ENCODE data around the gene C1orf87.

The C1orf87 gene

DNA sequence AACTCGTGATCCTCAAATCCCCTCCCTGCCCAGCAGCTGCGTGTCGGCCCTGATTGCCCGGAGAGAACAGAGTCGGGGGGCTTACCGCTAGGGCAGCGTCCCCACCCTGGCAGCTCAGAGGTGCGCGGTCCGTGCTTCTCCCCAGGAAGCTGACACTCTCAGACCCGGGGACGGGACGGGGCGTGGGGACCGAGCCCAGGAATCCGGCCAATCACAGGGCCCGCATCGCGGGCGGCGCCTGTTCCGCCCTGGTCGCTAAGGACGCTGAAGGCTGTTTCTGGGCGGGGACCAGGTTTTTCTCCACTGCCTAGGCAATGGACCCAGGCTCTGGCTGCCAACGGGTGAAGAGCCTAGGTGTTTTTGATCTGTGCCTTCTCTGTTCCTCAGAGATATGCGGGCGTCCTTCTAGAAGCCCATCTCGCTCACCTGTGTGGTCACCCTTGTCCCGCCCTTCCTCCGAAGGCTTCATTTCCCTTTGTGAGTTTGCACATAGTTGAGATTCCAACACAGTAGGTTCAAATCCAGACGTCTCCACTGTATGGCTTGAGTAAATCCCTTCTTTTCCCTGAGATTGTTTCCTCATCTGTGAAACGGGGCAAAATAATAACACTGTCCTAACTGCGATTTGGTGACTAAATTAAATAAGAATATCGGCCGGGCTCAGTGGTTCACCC is at the start of gene C1orf87:
Gene C1orf87, minus strand, starts transcription at position 166 of the 674 bp plus-strand sequence. CDS start 1,127 bp downstream, outside the sequence.
- DNase-seq (ENCODE audit: low read depth) = no peak

DNA sequence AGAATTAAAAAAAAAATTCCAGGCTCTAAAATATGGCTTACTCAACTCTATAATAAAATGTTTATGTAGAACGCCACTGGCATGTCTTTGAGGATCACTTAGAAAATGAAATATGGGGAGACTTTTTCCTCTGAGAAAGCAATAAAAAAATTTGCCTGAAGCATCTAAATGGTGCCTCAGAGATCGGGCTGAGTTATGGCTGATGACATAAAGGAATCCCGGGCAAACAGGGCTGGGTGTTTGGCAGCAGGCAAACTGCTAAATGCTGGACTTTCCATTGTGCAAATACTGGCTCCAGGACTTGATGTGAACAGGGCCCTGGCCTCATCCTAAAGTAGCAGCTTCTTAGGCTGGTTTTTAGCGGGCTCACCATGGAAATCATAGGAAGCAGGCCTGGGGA is 44.5 kb upstream of the C1orf87 start:
- no peak for DNase-seq (ENCODE audit: low read depth)

- no peak for DNase-seq (ENCODE audit: low read depth)
Measured at GRCh38 chr1:60114745-60115318, 41.3 kb upstream of the C1orf87 start.

GRCh38 chr1:60113596-60113995 is 40.0 kb upstream of the C1orf87 start:
- DNase-seq (ENCODE audit: low read depth) = no peak

DNA sequence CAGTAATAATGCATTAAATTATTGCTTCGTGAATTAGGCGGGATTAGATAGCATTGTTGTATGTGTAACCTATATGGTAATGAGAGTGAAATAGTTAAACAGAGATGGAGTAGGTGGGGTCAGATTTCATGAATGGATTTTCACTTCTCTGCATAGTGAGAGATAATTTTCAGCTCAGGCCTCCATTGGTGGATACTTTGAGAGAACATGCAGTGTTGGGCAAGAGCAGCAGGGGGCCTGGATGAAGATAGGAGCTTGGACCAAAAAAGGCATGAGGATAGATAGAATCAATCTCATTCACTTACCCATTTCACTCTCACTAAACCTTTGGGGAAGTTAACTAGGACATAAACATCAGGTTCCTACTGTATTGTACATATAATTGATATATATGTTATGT is 39.5 kb upstream of the C1orf87 start:
- no peak for DNase-seq (ENCODE audit: low read depth)

- DNase-seq (ENCODE audit: low read depth) = no peak
Measured at GRCh38 chr1:60111716-60112115, 38.1 kb upstream of the C1orf87 start.

DNA sequence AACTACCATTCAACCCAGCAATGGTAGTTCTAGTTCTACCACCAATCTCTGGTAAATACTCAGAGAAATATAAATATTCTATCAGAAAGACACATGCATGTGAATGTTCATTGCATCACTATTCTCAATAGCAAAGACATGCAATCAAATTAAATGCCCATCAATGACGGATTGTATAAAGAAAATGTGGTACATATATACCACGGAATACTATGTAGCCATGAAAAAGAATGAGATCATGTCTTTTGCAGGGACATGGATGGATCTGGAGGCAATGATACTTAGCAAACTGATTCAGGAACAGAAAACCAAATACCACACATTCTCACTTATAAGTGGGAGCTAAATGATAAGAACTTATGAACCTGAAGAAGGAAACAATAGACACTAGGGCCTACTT is 37.5 kb upstream of the C1orf87 start:
- no peak for DNase-seq (ENCODE audit: low read depth)

GRCh38 chr1:60108196-60108595 is 34.6 kb upstream of the C1orf87 start:
- DNase-seq (ENCODE audit: low read depth) = no peak

- no peak for DNase-seq (ENCODE audit: low read depth)
Measured at GRCh38 chr1:60103186-60103585, 29.6 kb upstream of the C1orf87 start.

DNA sequence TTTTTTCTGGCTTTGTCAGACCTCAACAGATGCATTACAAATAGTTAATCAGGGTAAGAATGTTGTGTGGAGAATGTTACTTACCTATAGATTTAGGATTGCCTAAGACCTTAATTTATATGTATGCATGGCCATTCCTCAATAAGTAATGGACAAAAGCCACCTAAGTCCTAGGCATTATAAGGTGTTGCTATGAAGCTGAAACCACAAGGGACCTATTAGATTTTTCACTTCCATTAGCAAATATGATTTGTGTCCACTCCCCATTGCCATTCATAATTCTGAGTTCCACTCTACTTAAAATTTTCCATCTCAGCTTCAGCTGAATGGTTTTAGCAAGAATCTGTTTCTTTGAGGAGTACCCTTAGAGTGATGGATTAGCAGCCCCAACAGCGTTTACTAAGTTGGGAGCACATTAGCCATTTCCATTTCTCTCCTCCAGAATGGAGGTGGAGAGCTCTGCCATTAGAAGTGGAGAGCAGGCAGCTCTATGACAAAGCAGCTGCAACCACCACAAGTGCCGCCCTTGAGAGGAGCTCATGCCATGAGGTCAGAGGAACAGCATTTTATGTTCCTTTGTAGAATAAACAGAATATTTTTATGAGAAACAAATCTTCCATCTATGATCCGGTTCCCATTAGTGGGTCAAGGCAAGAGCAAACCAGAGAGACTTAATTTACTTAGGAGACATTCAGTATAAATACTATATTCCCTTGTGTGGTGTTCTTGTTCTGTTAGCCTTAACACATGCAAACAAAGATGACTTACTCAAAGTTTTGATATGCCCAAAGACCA is 28.9 kb upstream of the C1orf87 start:
- DNase-seq (ENCODE audit: low read depth) = no peak

- DNase-seq (ENCODE audit: low read depth) = no peak
Measured at GRCh38 chr1:60101516-60101915, 27.9 kb upstream of the C1orf87 start.

DNA sequence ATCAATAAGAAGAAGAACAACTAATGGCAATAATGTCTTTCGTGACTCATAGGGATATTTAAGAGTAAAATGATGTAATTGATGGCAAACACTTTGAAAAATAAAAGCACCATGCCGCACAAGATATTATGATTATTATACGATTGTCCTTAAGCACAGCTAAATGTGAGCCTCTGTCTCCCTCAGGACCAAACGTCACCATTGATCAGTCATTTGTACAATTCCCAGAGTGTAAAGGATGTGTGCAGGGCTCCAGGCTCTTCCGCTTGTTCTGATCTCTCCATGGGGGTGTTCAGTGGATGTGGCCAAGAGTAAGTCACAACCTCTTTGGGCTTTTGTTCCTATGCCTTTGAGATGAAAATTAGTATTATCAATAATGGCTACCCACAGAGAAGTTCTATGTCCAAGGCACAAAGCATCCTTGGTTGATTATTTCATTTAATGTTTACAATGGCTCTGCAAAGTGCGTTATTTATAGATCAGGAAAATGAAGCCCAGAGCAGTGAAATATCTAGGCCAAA is 17.7 kb upstream of the C1orf87 start:
- no peak for DNase-seq (ENCODE audit: low read depth)

- no peak for DNase-seq (ENCODE audit: low read depth)
Measured at GRCh38 chr1:60090655-60091054, 17.1 kb upstream of the C1orf87 start.

GRCh38 chr1:60088620-60089155 is 15.1 kb upstream of the C1orf87 start:
- DNase-seq (ENCODE audit: low read depth) = no peak

- DNase-seq (ENCODE audit: low read depth) = no peak
Measured at GRCh38 chr1:60087681-60088080, 14.1 kb upstream of the C1orf87 start.

DNA sequence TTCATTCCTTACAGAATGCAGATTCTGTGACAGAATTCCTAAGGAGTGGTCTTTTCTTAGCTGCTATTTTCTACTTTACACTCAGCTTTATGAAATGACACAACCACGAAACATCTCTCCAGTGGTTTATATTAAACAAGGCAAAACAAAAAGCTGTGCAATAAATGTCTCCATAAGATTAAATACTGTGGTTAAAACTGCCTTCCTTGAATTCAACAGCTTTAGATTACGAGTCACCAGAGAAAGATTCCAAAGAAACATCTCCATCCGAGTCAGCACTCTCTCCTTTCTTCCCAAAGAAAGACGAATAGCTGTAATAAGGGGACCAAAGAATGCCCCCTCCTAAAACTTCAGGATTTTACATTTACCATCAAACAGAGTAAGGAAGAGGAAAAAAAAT is 4.6 kb upstream of the C1orf87 start:
- no peak for DNase-seq (ENCODE audit: low read depth)

DNA sequence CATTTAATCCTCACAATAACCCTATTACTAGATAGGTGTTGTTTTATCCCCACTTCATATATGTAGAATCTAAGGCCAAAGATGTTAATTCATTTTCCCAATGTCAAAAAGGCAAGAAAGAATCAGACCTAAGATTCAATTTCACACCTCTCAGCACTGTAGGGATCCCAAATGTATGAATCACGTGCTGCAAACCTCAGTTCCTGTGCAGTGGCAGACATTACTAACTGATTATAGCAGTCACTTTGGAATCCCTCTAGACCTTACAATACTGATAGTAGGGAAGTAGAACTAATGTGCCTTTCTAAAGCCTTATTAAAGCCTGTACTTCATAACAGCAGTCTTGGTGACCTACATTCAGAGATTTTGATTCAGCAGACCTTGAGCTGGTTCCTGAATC is 2.3 kb downstream of the C1orf87 start:
- DNase-seq (ENCODE audit: low read depth) = no peak

GRCh38 chr1:60069691-60070090 is 3.9 kb downstream of the C1orf87 start:
- no peak for DNase-seq (ENCODE audit: low read depth)

GRCh38 chr1:60068393-60069045 is 5.1 kb downstream of the C1orf87 start:
- DNase-seq (ENCODE audit: low read depth) = no peak

DNA sequence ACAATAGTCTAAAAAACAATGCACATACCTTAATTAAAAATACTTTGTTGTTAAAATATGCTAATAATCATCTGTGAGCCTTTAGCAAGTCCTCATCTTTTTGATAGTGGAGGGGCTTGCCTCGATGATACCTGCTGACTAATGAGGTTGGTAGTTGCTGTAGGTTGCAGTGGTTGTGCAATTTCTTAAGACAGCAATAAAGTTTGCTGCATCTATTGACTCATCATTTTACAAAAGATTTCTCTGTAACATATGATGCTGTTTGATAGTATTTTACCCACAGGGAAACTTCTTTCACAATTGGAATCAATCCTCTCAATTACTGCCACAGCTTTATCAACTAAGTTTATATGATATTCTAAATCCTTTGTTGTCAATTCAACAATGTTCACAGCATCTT is 7.6 kb downstream of the C1orf87 start:
- no peak for DNase-seq (ENCODE audit: low read depth)

- no peak for DNase-seq (ENCODE audit: low read depth)
Measured at GRCh38 chr1:60065199-60065598, 8.4 kb downstream of the C1orf87 start.

- no peak for DNase-seq (ENCODE audit: low read depth)
Measured at GRCh38 chr1:60063561-60063960, 10.0 kb downstream of the C1orf87 start.
